Measurements from ENCODE around the gene TRANK1. TPM values are rescaled to one million over a fixed set of nuclear protein-coding genes. Genes with fewer than 3 reads are reported as not detected.

TRANK1 gene
- total RNA-seq, 1 donor from 2014 or later = 24.9 TPM

DNA sequence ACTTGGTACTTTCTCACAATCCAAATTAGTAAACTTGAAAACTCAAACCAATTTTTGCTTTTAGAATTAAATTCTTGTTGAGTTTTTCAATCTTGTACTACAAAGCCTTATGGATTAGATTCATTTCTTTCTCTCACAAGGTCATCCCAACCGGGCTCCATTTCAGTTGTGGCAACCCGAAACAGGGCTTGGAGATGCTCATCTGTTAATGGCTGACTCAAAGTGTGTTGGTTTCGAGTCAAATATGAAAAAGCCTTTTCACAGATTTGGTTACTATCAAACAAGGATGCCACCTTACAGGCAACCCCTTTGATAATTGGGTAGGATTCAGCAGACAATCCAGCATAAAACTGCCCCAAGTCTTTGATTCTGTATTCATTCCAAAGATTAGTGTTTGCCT lies 46.3 kb upstream of the TRANK1 start:
- no peaks in the 10 kb centered on the region for H3K27me3 Mint-ChIP-seq (ENCODE audit: unreplicated experiment)
- no peak overlapping the region for H3K27ac Mint-ChIP-seq (ENCODE audit: unreplicated experiment)
- peaks cover 26% of the 10 kb centered on the region for H3K36me3 Mint-ChIP-seq (ENCODE audit: unreplicated experiment)
- no peaks in the 10 kb centered on the region for H3K9me3 Mint-ChIP-seq (ENCODE audit: unreplicated experiment)
- peaks cover 38% of the 10 kb centered on the region for H3K4me1 Mint-ChIP-seq (ENCODE audit: unreplicated experiment)
- H3K4me3 Mint-ChIP-seq (ENCODE audit: unreplicated experiment) = no peak overlapping the region
- DNase-seq (ENCODE audit: extremely low spot score, unreplicated experiment) = no peak
- no peak for TF ChIP-seq CTCF (IDR thresholded peaks at IDR 0.05)

DNA sequence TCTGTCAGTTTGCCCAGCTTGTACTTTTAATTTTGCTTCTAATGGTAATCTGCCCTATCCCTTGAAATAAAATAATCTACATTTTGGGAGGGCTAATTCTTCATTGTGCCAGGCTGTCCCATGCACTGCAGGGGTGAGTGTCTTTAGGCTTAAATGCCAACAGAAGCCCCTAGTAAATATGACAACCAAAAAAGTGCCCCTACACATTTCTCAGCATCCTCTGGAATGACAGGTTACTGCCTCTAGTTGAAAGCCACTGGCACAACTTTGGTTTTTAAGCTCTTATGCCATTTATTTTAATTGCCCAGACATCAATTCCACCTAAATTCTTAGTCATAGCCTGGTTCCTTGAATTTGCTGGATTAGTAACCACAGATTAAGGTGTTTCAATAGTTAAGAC lies 44.7 kb upstream of the TRANK1 start:
- H3K4me3 Mint-ChIP-seq (ENCODE audit: unreplicated experiment) = no peak overlapping the region
- peaks cover 38% of the 10 kb centered on the region for H3K4me1 Mint-ChIP-seq (ENCODE audit: unreplicated experiment)
- no peak for DNase-seq (ENCODE audit: extremely low spot score, unreplicated experiment)
- no peaks in the 10 kb centered on the region for H3K27me3 Mint-ChIP-seq (ENCODE audit: unreplicated experiment)
- no peak for TF ChIP-seq CTCF (IDR thresholded peaks at IDR 0.05)
- H3K27ac Mint-ChIP-seq (ENCODE audit: unreplicated experiment) = no peak overlapping the region
- peaks cover 41% of the 10 kb centered on the region for H3K36me3 Mint-ChIP-seq (ENCODE audit: unreplicated experiment)
- H3K9me3 Mint-ChIP-seq (ENCODE audit: unreplicated experiment) = no peaks in the 10 kb centered on the region

DNA sequence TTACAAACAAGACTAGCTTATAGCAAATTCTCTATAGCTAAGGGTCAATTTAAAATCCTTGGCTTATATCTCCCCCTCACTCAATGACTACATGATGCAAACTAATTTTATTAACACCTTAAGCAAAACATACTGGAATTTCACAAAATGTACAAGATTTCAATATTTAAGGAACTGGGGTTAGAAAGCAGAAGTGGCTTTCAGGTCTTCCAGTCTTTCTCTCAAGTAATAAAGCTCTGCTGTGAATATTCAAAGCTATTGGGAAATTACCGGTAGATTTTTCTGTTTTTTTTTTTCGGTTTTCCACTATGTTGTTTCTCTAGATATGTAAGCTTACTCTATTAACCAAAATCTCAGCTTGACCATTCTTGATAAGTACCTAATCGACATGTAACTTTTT lies 44.2 kb upstream of the TRANK1 start:
- no peak for TF ChIP-seq CTCF (IDR thresholded peaks at IDR 0.05)
- H3K4me3 Mint-ChIP-seq (ENCODE audit: unreplicated experiment) = no peak overlapping the region

GRCh38 chr3:36988356-36988755 lies 43.5 kb upstream of the TRANK1 start:
- Mint-ChIP-seq H3K27me3 (ENCODE audit: unreplicated experiment) (no peaks in the 10 kb centered on the region), H3K9me3 (ENCODE audit: unreplicated experiment) (no peaks in the 10 kb centered on the region), H3K36me3 (ENCODE audit: unreplicated experiment) (peaks cover 51% of the 10 kb centered on the region), H3K4me1 (ENCODE audit: unreplicated experiment) (peaks cover 38% of the 10 kb centered on the region), H3K4me3 (ENCODE audit: unreplicated experiment) (no peak overlapping the region), H3K27ac (ENCODE audit: unreplicated experiment) (no peak overlapping the region)
- DNase-seq (ENCODE audit: extremely low spot score, unreplicated experiment) = no peak
- TF ChIP-seq CTCF (IDR thresholded peaks at IDR 0.05) = no peak

More for the DNA sequence above, 44.2 kb upstream of the TRANK1 start:
- H3K4me1 Mint-ChIP-seq (ENCODE audit: unreplicated experiment) = peaks cover 38% of the 10 kb centered on the region
- H3K27me3 Mint-ChIP-seq (ENCODE audit: unreplicated experiment) = no peaks in the 10 kb centered on the region
- H3K36me3 Mint-ChIP-seq (ENCODE audit: unreplicated experiment) = peaks cover 44% of the 10 kb centered on the region
- H3K27ac Mint-ChIP-seq (ENCODE audit: unreplicated experiment) = no peak overlapping the region
- no peaks in the 10 kb centered on the region for H3K9me3 Mint-ChIP-seq (ENCODE audit: unreplicated experiment)
- no peak for DNase-seq (ENCODE audit: extremely low spot score, unreplicated experiment)

DNA sequence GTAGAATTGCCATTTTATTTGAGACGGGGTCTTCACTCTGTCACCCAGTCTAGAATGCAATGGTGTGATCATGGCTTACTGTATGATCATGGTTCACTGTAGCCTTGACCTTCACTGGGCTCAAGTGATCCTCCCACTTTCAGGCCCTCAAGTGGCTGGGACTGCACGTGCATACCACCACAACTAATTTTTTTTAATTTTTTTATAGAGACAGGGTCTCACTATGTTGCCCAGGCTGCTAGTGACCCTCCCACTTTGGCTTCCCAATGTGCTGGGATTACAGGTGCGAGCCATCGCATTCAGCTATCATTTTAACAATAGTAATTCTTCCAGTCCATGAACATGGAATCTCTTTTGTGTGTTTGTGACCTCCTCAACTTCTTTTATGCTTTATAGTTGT lies 36.2 kb upstream of the TRANK1 start:
- Mint-ChIP-seq H3K36me3 (ENCODE audit: unreplicated experiment) (peaks cover 34% of the 10 kb centered on the region), H3K4me3 (ENCODE audit: unreplicated experiment) (no peak overlapping the region), H3K27ac (ENCODE audit: unreplicated experiment) (no peak overlapping the region), H3K9me3 (ENCODE audit: unreplicated experiment) (peaks cover 31% of the 10 kb centered on the region), H3K4me1 (ENCODE audit: unreplicated experiment) (no peaks in the 10 kb centered on the region), H3K27me3 (ENCODE audit: unreplicated experiment) (no peaks in the 10 kb centered on the region)
- TF ChIP-seq CTCF (IDR thresholded peaks at IDR 0.05) = no peak
- DNase-seq (ENCODE audit: extremely low spot score, unreplicated experiment) = no peak

Measured in osteocyte (in vitro differentiated cells).